Activated T-cell treated with anti-CD3 and anti-CD28 coated beads, Interleukin-2, amount 50 U/mL, for 24 hours (primary cell): ENCODE measurements around the gene PYROXD2.
A peak's percentile ranks its signal among the peaks of the same experiment; 100 is the strongest.

Experiments used
- DNase-seq: peaks from one replicate; pipeline ENCODE4 v3.0.0-alpha.2; 2020
- H3K27ac Mint-ChIP-seq: 2 replicates; pipeline ENCODE4 v1.8.0; 2020; ENCODE audit warnings: mild to moderate bottlenecking, mixed read lengths
- H3K27me3 Mint-ChIP-seq: 2 replicates; pipeline ENCODE4 v1.8.0; 2020; ENCODE audit warnings: mixed read lengths
- H3K36me3 Mint-ChIP-seq: 2 replicates; pipeline ENCODE4 v1.8.0; 2020; ENCODE audit warnings: low read depth, mixed read lengths
- H3K4me1 Mint-ChIP-seq: 2 replicates; pipeline ENCODE4 v1.8.0; 2020; ENCODE audit warnings: low read depth, mixed read lengths
- H3K4me3 Mint-ChIP-seq: 2 replicates; pipeline ENCODE4 v1.8.0; 2020; ENCODE audit warnings: mild to moderate bottlenecking, moderate library complexity, mixed read lengths
- H3K9me3 Mint-ChIP-seq: 2 replicates; pipeline ENCODE4 v1.8.0; 2020; ENCODE audit warnings: mixed read lengths

PYROXD2 gene

GRCh38 chr10:98446151-98446660, 31.2 kb upstream of the PYROXD2 start:
- Mint-ChIP-seq H3K27ac (peak overlapping the region; percentile 94), H3K36me3 (peaks cover 50% of the 10 kb centered on the region), H3K4me1 (peaks cover 51% of the 10 kb centered on the region), H3K4me3 (peak overlapping the region; percentile 94), H3K9me3 (no peaks in the 10 kb centered on the region), H3K27me3 (peaks cover 3% of the 10 kb centered on the region)
- no peak for DNase-seq

- Mint-ChIP-seq H3K4me3 (peak overlapping the region; percentile 94), H3K27me3 (no peaks in the 10 kb centered on the region), H3K4me1 (peaks cover 55% of the 10 kb centered on the region), H3K27ac (peak overlapping the region; percentile 94), H3K9me3 (no peaks in the 10 kb centered on the region), H3K36me3 (peaks cover 58% of the 10 kb centered on the region)
- no peak for DNase-seq
Observed at GRCh38 chr10:98445200-98445812, 30.3 kb upstream of the PYROXD2 start.

- DNase-seq = no peak
- peaks cover 67% of the 10 kb centered on the region for H3K36me3 Mint-ChIP-seq
- H3K4me3 Mint-ChIP-seq = peak overlapping the region; percentile 94
- H3K9me3 Mint-ChIP-seq = no peaks in the 10 kb centered on the region
- H3K4me1 Mint-ChIP-seq = peaks cover 55% of the 10 kb centered on the region
- H3K27ac Mint-ChIP-seq = peak overlapping the region; percentile 94
- no peaks in the 10 kb centered on the region for H3K27me3 Mint-ChIP-seq
Observed at GRCh38 chr10:98444314-98445006, 29.5 kb upstream of the PYROXD2 start.

GRCh38 chr10:98438715-98439114, 23.7 kb upstream of the PYROXD2 start:
- H3K27me3 Mint-ChIP-seq = no peaks in the 10 kb centered on the region
- peaks cover 29% of the 10 kb centered on the region for H3K4me1 Mint-ChIP-seq
- H3K27ac Mint-ChIP-seq = no peak overlapping the region
- no peak for DNase-seq
- H3K36me3 Mint-ChIP-seq = peaks cover 98% of the 10 kb centered on the region
- no peak overlapping the region for H3K4me3 Mint-ChIP-seq
- H3K9me3 Mint-ChIP-seq = no peaks in the 10 kb centered on the region

- H3K4me3 Mint-ChIP-seq = no peak overlapping the region
- no peak overlapping the region for H3K27ac Mint-ChIP-seq
- H3K36me3 Mint-ChIP-seq = peaks cover 98% of the 10 kb centered on the region
Observed at GRCh38 chr10:98436704-98437103, 21.7 kb upstream of the PYROXD2 start.

GRCh38 chr10:98435178-98435577, 20.2 kb upstream of the PYROXD2 start:
- no peaks in the 10 kb centered on the region for H3K9me3 Mint-ChIP-seq
- peaks cover 98% of the 10 kb centered on the region for H3K36me3 Mint-ChIP-seq
- H3K27ac Mint-ChIP-seq = no peak overlapping the region
- no peak overlapping the region for H3K4me3 Mint-ChIP-seq
- no peaks in the 10 kb centered on the region for H3K27me3 Mint-ChIP-seq
- peaks cover 5% of the 10 kb centered on the region for H3K4me1 Mint-ChIP-seq
- DNase-seq = no peak

More at GRCh38 chr10:98436704-98437103, 21.7 kb upstream of the PYROXD2 start:
- Mint-ChIP-seq H3K27me3 (no peaks in the 10 kb centered on the region), H3K4me1 (peaks cover 15% of the 10 kb centered on the region), H3K9me3 (no peaks in the 10 kb centered on the region)
- no peak for DNase-seq

- Mint-ChIP-seq H3K27ac (no peak overlapping the region), H3K36me3 (peaks cover 97% of the 10 kb centered on the region), H3K4me3 (no peak overlapping the region), H3K4me1 (peaks cover 5% of the 10 kb centered on the region), H3K27me3 (no peaks in the 10 kb centered on the region), H3K9me3 (no peaks in the 10 kb centered on the region)
- no peak for DNase-seq
Observed at GRCh38 chr10:98433881-98434732, 19.1 kb upstream of the PYROXD2 start.

- H3K36me3 Mint-ChIP-seq = peaks cover 93% of the 10 kb centered on the region
- no peaks in the 10 kb centered on the region for H3K27me3 Mint-ChIP-seq
- H3K27ac Mint-ChIP-seq = no peak overlapping the region
- H3K9me3 Mint-ChIP-seq = no peaks in the 10 kb centered on the region
- no peak for DNase-seq
- peaks cover 4% of the 10 kb centered on the region for H3K4me1 Mint-ChIP-seq
- no peak overlapping the region for H3K4me3 Mint-ChIP-seq
Observed at GRCh38 chr10:98433371-98433770, 18.4 kb upstream of the PYROXD2 start.

GRCh38 chr10:98432330-98432729, 17.3 kb upstream of the PYROXD2 start:
- peaks cover 93% of the 10 kb centered on the region for H3K36me3 Mint-ChIP-seq
- no peak for DNase-seq
- H3K27me3 Mint-ChIP-seq = no peaks in the 10 kb centered on the region
- H3K4me1 Mint-ChIP-seq = no peaks in the 10 kb centered on the region
- H3K4me3 Mint-ChIP-seq = no peak overlapping the region
- no peaks in the 10 kb centered on the region for H3K9me3 Mint-ChIP-seq
- H3K27ac Mint-ChIP-seq = no peak overlapping the region

GRCh38 chr10:98431016-98431415, 16.0 kb upstream of the PYROXD2 start:
- Mint-ChIP-seq H3K27ac (peak overlapping the region; percentile 33), H3K4me1 (no peaks in the 10 kb centered on the region), H3K27me3 (no peaks in the 10 kb centered on the region), H3K9me3 (no peaks in the 10 kb centered on the region), H3K36me3 (peaks cover 89% of the 10 kb centered on the region), H3K4me3 (no peak overlapping the region)
- no peak for DNase-seq

- Mint-ChIP-seq H3K36me3 (peaks cover 88% of the 10 kb centered on the region), H3K27ac (no peak overlapping the region), H3K4me3 (no peak overlapping the region), H3K27me3 (no peaks in the 10 kb centered on the region), H3K9me3 (no peaks in the 10 kb centered on the region), H3K4me1 (no peaks in the 10 kb centered on the region)
- DNase-seq = no peak
Observed at GRCh38 chr10:98430427-98430826, 15.4 kb upstream of the PYROXD2 start.

- Mint-ChIP-seq H3K4me1 (no peaks in the 10 kb centered on the region), H3K27ac (no peak overlapping the region)
Observed at GRCh38 chr10:98429320-98430072, 14.5 kb upstream of the PYROXD2 start.

GRCh38 chr10:98427011-98427515, 12.1 kb upstream of the PYROXD2 start:
- Mint-ChIP-seq H3K4me3 (no peak overlapping the region), H3K27me3 (no peaks in the 10 kb centered on the region), H3K9me3 (no peaks in the 10 kb centered on the region), H3K36me3 (peaks cover 84% of the 10 kb centered on the region), H3K27ac (no peak overlapping the region), H3K4me1 (no peaks in the 10 kb centered on the region)
- no peak for DNase-seq

More at GRCh38 chr10:98429320-98430072, 14.5 kb upstream of the PYROXD2 start:
- H3K27me3 Mint-ChIP-seq = no peaks in the 10 kb centered on the region
- peaks cover 87% of the 10 kb centered on the region for H3K36me3 Mint-ChIP-seq
- no peak overlapping the region for H3K4me3 Mint-ChIP-seq
- H3K9me3 Mint-ChIP-seq = no peaks in the 10 kb centered on the region
- DNase-seq = no peak
